Astrocyte of the spinal cord (primary cell): ENCODE measurements around the gene TSTD2.
"Not testable (repeated sequence)": the region's sequence is repeated elsewhere in the genome, so short reads cannot be mapped to it uniquely, and the experiment has no call there.

Source experiments
- DNase-seq: peaks from one replicate; pipeline ENCODE4 v3.0.0; 2011; ENCODE audit warnings: low read depth, low spot score
- H3K4me3 ChIP-seq: 2 replicates; pipeline ENCODE4 v1.5.1; 2011; ENCODE audit warnings: low read depth, mild to moderate bottlenecking, low read length, moderate library complexity
- CTCF ChIP-seq: IDR thresholded peaks from 2 replicates; pipeline ENCODE4 v1.5.1; 2012; ENCODE audit warnings: low read depth, mild to moderate bottlenecking, low read length, inconsistent platforms
- in situ Hi-C: cut with HindIII; loops from 2 replicates; pipeline ENCODE4 v1.10.0; 2017; ENCODE audit warnings: low sequenced_read_pairs

TSTD2 gene

GRCh38 chr9:97627624-97628023 lies 5.5 kb downstream of the TSTD2 start:
- no peak for TF ChIP-seq CTCF

GRCh38 chr9:97625620-97626019 lies 7.5 kb downstream of the TSTD2 start:
- DNase-seq = no peak
- in situ Hi-C loops = no loop called here
- H3K4me3 ChIP-seq = no peak overlapping the region
- TF ChIP-seq CTCF = no peak

More at GRCh38 chr9:97627624-97628023, 5.5 kb downstream of the TSTD2 start:
- in situ Hi-C loops = no loop called here
- DNase-seq = no peak
- H3K4me3 ChIP-seq = no peak overlapping the region

- in situ Hi-C loops = no loop called here
- DNase-seq = no peak
- TF ChIP-seq CTCF = no peak
- H3K4me3 ChIP-seq = no peak overlapping the region
These were observed 9.2 kb downstream of the TSTD2 start for GRCh38 chr9:97623946-97624345.

- DNase-seq, H3K4me3 ChIP-seq, in situ Hi-C loops: not testable (repeated sequence)
These were observed 10.7 kb downstream of the TSTD2 start for GRCh38 chr9:97622483-97622882.

GRCh38 chr9:97620063-97620462 lies 13.1 kb downstream of the TSTD2 start:
- DNase-seq, in situ Hi-C loops, H3K4me3 ChIP-seq: not testable (repeated sequence)

- TF ChIP-seq CTCF = no peak
- H3K4me3 ChIP-seq = no peak overlapping the region
- in situ Hi-C loops = no loop called here
- no peak for DNase-seq
These were observed 15.2 kb downstream of the TSTD2 start for GRCh38 chr9:97617939-97618416.

GRCh38 chr9:97615439-97616072 lies 17.6 kb downstream of the TSTD2 start:
- DNase-seq = peak; percentile 68
- in situ Hi-C loops = no loop called here
- TF ChIP-seq CTCF = peak; percentile 78
- no peak overlapping the region for H3K4me3 ChIP-seq
